ENCODE data around the gene DNM3. TPM values are rescaled to one million over a fixed set of nuclear protein-coding genes. Genes with fewer than 3 reads are reported as not detected.

DNM3 gene
- total and polyA plus RNA-seq, 2 experiments from 2014 or later: 5.2 to 12.2 TPM

DNA sequence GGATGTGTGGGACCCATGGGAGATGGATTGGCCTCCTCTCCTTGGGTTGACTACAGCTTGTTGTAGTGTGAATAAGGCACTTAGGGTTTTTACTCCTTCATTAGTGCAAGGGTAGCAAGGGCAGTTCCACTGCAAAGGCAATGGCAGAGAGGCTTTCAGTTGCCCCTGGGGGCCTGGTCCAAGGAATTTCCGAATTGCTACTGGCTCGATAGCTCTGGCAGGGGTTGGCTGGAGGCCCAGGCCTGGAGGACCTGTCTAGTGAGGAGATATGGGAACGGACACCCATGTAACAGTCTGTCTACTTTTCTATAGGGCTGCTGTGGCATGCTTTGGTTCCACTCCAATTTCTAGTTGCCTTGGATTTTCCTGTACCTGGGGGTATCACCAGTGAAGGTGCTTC lies 360.3 kb downstream of the DNM3 start (continued):
- no peak for TF ChIP-seq REST (IDR thresholded peaks at IDR 0.05; ENCODE audit: unreplicated experiment)
- TF ChIP-seq NANOG (IDR thresholded peaks at IDR 0.05; ENCODE audit: borderline replicate concordance): no peak
- TF ChIP-seq CREB1 (CRISPR knock-in tag; IDR thresholded peaks at IDR 0.05; ENCODE audit: low read depth): no peak
- TF ChIP-seq, protein P1, sequence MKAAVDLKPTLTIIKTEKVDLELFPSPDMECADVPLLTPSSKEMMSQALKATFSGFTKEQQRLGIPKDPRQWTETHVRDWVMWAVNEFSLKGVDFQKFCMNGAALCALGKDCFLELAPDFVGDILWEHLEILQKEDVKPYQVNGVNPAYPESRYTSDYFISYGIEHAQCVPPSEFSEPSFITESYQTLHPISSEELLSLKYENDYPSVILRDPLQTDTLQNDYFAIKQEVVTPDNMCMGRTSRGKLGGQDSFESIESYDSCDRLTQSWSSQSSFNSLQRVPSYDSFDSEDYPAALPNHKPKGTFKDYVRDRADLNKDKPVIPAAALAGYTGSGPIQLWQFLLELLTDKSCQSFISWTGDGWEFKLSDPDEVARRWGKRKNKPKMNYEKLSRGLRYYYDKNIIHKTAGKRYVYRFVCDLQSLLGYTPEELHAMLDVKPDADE (IDR thresholded peaks at IDR 0.05): no peak
- no peak for TF ChIP-seq STAT1 (IDR thresholded peaks at IDR 0.05; ENCODE audit: unreplicated experiment)
- no peak for TF ChIP-seq JUNB (IDR thresholded peaks at IDR 0.05; ENCODE audit: unreplicated experiment)

DNA sequence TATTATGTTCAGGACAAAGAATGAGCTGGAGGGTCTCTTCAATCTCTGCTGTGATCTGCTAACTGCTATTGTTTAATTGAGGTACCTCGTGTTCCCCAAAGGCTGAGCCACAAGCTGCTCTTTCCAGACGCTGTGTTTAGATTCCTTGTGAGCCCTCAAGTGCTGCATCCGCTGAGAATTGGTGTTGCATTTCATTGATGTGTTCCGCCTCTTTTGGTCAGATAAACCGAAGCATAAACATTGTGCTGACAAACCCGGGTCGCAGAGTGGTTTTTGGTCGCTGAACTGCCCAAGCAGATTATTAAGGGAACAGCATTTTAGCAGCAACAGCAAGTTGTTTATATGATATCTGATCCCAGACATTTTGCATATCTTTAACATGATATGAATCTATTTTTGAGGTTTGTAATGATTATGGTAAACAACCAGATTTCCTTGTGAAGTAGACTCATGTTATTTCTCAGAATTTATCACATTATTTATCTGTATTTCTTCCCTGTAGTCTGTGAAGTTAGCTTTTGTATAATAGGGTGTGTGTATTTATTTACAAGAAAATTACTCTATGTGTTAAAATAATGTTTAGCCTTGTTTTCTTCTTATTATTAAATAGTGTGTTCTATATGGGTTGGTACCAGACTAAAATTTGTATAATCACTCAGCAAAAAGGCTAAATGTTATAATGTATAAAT lies 362.0 kb downstream of the DNM3 start:
- H3K4me2 ChIP-seq: no peak overlapping the region
- H3K4me3 ChIP-seq: no peak overlapping the region
- H3K79me2 ChIP-seq (replicated peaks; ENCODE audit: insufficient read depth): no peaks in the 10 kb centered on the region
- no peaks in the 10 kb centered on the region for H4K20me1 ChIP-seq (replicated peaks; ENCODE audit: insufficient read depth)
- no peaks in the 10 kb centered on the region for H3K27me3 ChIP-seq (ENCODE audit: insufficient read depth)
- DNase-seq (ENCODE audit: low spot score) (no peak), ATAC-seq (no peak)
- no peaks in the 10 kb centered on the region for H3K36me3 ChIP-seq (ENCODE audit: insufficient read depth)
- Mint-ChIP-seq H3K4me1 (no peaks in the 10 kb centered on the region), H3K4me3 (no peak overlapping the region), H3K27ac (peak overlapping the region; percentile 7; the same call in 1 of the 2 replicates), H3K36me3 (ENCODE audit: low read depth) (peaks cover 10% of the 10 kb centered on the region; the same call in 2 of the 3 replicates), H3K27me3 (ENCODE audit: insufficient read depth, low read depth, poor library complexity) (peaks cover 2% of the 10 kb centered on the region), H3K9me3 (peaks cover 14% of the 10 kb centered on the region)
- no peak overlapping the region for H2AFZ ChIP-seq
- no peaks in the 10 kb centered on the region for H3K4me1 ChIP-seq (ENCODE audit: insufficient read depth)
- H3F3A ChIP-seq (replicated peaks; ENCODE audit: low read depth): no peaks in the 10 kb centered on the region
- H3K9me2 ChIP-seq (ENCODE audit: insufficient read depth): no peaks in the 10 kb centered on the region
- H3K27ac ChIP-seq (ENCODE audit: low read depth): no peak overlapping the region
- TF ChIP-seq, protein P1 (IDR thresholded peaks at IDR 0.05): no peak
- TF ChIP-seq POLR2AphosphoS5 (IDR thresholded peaks at IDR 0.05; ENCODE audit: low read depth): no peak
- TF ChIP-seq EZH2 (IDR thresholded peaks at IDR 0.05; ENCODE audit: low read depth, unreplicated experiment): no peak
- no peak for TF ChIP-seq EZH2phosphoT487 (IDR thresholded peaks at IDR 0.05; ENCODE audit: unreplicated experiment)
- no peak for TF ChIP-seq ZNF114 (CRISPR knock-in tag; IDR thresholded peaks at IDR 0.05)
- no peak for TF ChIP-seq ZNF331 (CRISPR knock-in tag; IDR thresholded peaks at IDR 0.05; ENCODE audit: low read depth)
- TF ChIP-seq STAT1 (IDR thresholded peaks at IDR 0.05; ENCODE audit: unreplicated experiment): no peak
- TF ChIP-seq CTCF (conservative IDR thresholded peaks at IDR 0.05; ENCODE audit: low read depth in 2 of 2): no peak
